HepG2 (cell line): Measurements from ENCODE around the gene RELL1. TPM values are rescaled to one million over a fixed set of nuclear protein-coding genes. Genes with fewer than 3 reads are reported as not detected.

Experiments used
- ATAC-seq: fragments of 200-7000 bp; cut with Tn5 transposase; 3 replicates; pipeline ENCODE4 v1.9.1; 2020; ENCODE audit warnings: mild to moderate bottlenecking, moderate library complexity
- BruUV-seq: library from RNA; stranded (reverse); fragments of 400-500 nt; replicated peaks from 2 replicates; lab custom pipeline; 2021; lab: Mats Ljungman, UMichigan
- CTCF ChIA-PET: fragments of 300-600 bp; formaldehyde crosslinking; extraction: SDS; loops from one replicate; lab custom pipeline; 2021; ENCODE audit warnings: low total read pairs, inconsistent platforms, low intra/inter-chr PET ratio; lab: Yijun Ruan, JAX
- POLR2A ChIA-PET: fragments of 350-600 bp; sonication (Branson Sonifier 250); formaldehyde crosslinking; loops from one replicate; lab custom pipeline; 2020; ENCODE audit warnings: antibody characterized with exemption, inconsistent platforms; lab: Yijun Ruan, JAX
- DNase-seq: peaks from one replicate; pipeline ENCODE4 v3.0.0-alpha.2; 2015; ENCODE audit warnings: low spot score
- FAIRE-seq: peaks from 3 replicates; lab custom pipeline; 2011; peaks lifted over from hg19 to GRCh38; lab: Jason Lieb, UNC
- H2AFZ ChIP-seq: one replicate; pipeline ENCODE4 v1.6.1; 2011; ENCODE audit warnings: low read length, inconsistent platforms
- H3K27ac ChIP-seq: fragments of 300-600 bp; 3 replicates; pipeline ENCODE4 v1.8.0; 2011; ENCODE audit warnings: mixed run types, mild to moderate bottlenecking, mixed read lengths, low read length, inconsistent platforms; ENCODE audit not compliant: insufficient read depth; ENCODE audit errors: extremely low read length
- H3K27me3 ChIP-seq, 2 experiments: fragments of 200-600 bp in 1 of 2; 2 replicates in 1 of 2; 3 replicates in 1 of 2; pipeline versions ENCODE4 v1.6.0 to v1.8.0; 2011; ENCODE audit warnings: low read length in 2 of 2, mild to moderate bottlenecking in 2 of 2, moderate library complexity in 2 of 2, inconsistent platforms in 1 of 2; ENCODE audit not compliant: insufficient read depth in 2 of 2, control insufficient read depth in 1 of 2
- H3K36me3 ChIP-seq, 2 experiments: fragments of 200-600 bp in 1 of 2; replicated peaks in 1 of 2; 2 replicates in 1 of 2; 3 replicates in 1 of 2; pipeline versions ENCODE4 v1.5.1 to v1.8.0; 2011; ENCODE audit warnings: low read length in 2 of 2, inconsistent platforms in 1 of 2; ENCODE audit not compliant: insufficient read depth in 2 of 2, control insufficient read depth in 1 of 2
- H3K4me1 ChIP-seq: 2 replicates; pipeline ENCODE4 v1.5.1; 2012; ENCODE audit warnings: low read length, inconsistent platforms; ENCODE audit not compliant: insufficient read depth
- H3K4me2 ChIP-seq: 2 replicates; pipeline ENCODE4 v1.6.0; 2011; ENCODE audit warnings: low read depth, low read length, inconsistent platforms
- H3K4me3 ChIP-seq, 3 experiments: fragments of 200-600 bp in 1 of 3; sonication (generic), shearing (Covaris generic) in 1 of 3; replicated peaks in 1 of 3; 2 replicates each; pipeline ENCODE4 v1.5.1; 2011 to 2016; ENCODE audit warnings: low read length in 3 of 3, inconsistent platforms in 2 of 3, low read depth in 2 of 3, mild to moderate bottlenecking in 2 of 3, control low read depth in 1 of 3, mixed read lengths in 1 of 3; ENCODE audit not compliant: insufficient read depth in 1 of 3
- H3K79me2 ChIP-seq: one replicate; pipeline ENCODE4 v1.6.1; 2011; ENCODE audit warnings: low read length, inconsistent platforms; ENCODE audit not compliant: insufficient read depth
- H3K9ac ChIP-seq: 2 replicates; pipeline ENCODE4 v1.6.0; 2011; ENCODE audit warnings: mild to moderate bottlenecking, low read depth, low read length, inconsistent platforms; ENCODE audit not compliant: insufficient read depth
- H3K9me3 ChIP-seq: 2 replicates; pipeline ENCODE4 v1.5.1; 2012; ENCODE audit warnings: mild to moderate bottlenecking, low read length
- H4K20me1 ChIP-seq: 2 replicates; pipeline ENCODE4 v1.6.0; 2011; ENCODE audit warnings: inconsistent platforms, mild to moderate bottlenecking, low read length, moderate library complexity; ENCODE audit not compliant: insufficient read depth
- CBX2 ChIP-seq, 2 experiments: fragments of 200-600 bp in 1 of 2; sonication (generic); formaldehyde crosslinking in 1 of 2; IDR thresholded peaks; 2 replicates each; pipeline versions ENCODE4 v1.7.0 to v1.8.1; 2018 to 2022; ENCODE audit warnings: low read depth in 2 of 2, low read length in 1 of 2, mild to moderate bottlenecking in 1 of 2, missing genetic modification reagents in 1 of 2
- HOXA7 ChIP-seq: sonication (generic); formaldehyde crosslinking; IDR thresholded peaks from 2 replicates; pipeline ENCODE4 v1.8.1; 2022; ENCODE audit warnings: mild to moderate bottlenecking, missing genetic modification reagents, moderate library complexity
- MTF1 ChIP-seq: sonication (generic); formaldehyde crosslinking; IDR thresholded peaks from 2 replicates; pipeline ENCODE4 v1.5.0; 2020; ENCODE audit warnings: missing genetic modification reagents
- NFE2 ChIP-seq: sonication (generic); formaldehyde crosslinking; IDR thresholded peaks from 2 replicates; pipeline ENCODE4 v1.4.0; 2020; ENCODE audit warnings: missing genetic modification reagents
- NFIB ChIP-seq: sonication (generic); formaldehyde crosslinking; IDR thresholded peaks from 2 replicates; pipeline ENCODE4 v1.9.0; 2021; ENCODE audit warnings: missing genetic modification reagents, mild to moderate bottlenecking, borderline replicate concordance
- POGZ ChIP-seq: sonication (generic); formaldehyde crosslinking; IDR thresholded peaks from 2 replicates; pipeline ENCODE4 v1.4.0; 2020; ENCODE audit warnings: mild to moderate bottlenecking, missing genetic modification reagents
- SMYD3 ChIP-seq: sonication (generic); formaldehyde crosslinking; IDR thresholded peaks from 2 replicates; pipeline ENCODE4 v1.8.1; 2023; ENCODE audit warnings: mild to moderate bottlenecking, missing genetic modification reagents
- ZFP90 ChIP-seq: sonication (generic); formaldehyde crosslinking; IDR thresholded peaks from 2 replicates; pipeline ENCODE4 v1.8.0; 2022; ENCODE audit warnings: missing genetic modification reagents, mild to moderate bottlenecking, inconsistent platforms, borderline replicate concordance
- ZNF276 ChIP-seq: sonication (generic); formaldehyde crosslinking; IDR thresholded peaks from 2 replicates; pipeline ENCODE4 v1.4.0; 2020; ENCODE audit warnings: mild to moderate bottlenecking, low read depth, missing genetic modification reagents
- ZNF564 ChIP-seq: sonication (generic); formaldehyde crosslinking; IDR thresholded peaks from 2 replicates; pipeline ENCODE4 v1.8.1; 2023; ENCODE audit warnings: mild to moderate bottlenecking, missing genetic modification reagents
- ZNF792 ChIP-seq: IDR thresholded peaks from 2 replicates; pipeline ENCODE4 v1.6.1; 2016
- ZSCAN9 ChIP-seq: IDR thresholded peaks from 2 replicates; pipeline ENCODE4 v1.6.1; 2016; ENCODE audit warnings: borderline replicate concordance
- WGBS: methylation state at CpG from one replicate; pipeline ENCODE4 v1.1.6; 2017; ENCODE audit warnings: low lambda C conversion rate; 5-methylcytosine and 5-hydroxymethylcytosine counted together
- in situ Hi-C: cut with HindIII; loops from 2 replicates; pipeline ENCODE4 v1.10.0; 2017; ENCODE audit warnings: low pct_unique_long_range_greater_than_20kb; ENCODE audit not compliant: extremely low pct_ligation_motif_present
- intact Hi-C: fragments of 100-400 bp; cut with micrococcal nuclease; formaldehyde crosslinking; loops from one replicate; pipeline ENCODE4 v1.10.0; 2022; ENCODE audit not compliant: unreplicated experiment
- polyA plus RNA-seq, 8 experiments: library from polyadenylated mRNA; depleted of rRNA in 3 of 8; stranded (reverse) in 7 of 8; unstranded in 1 of 8; fragments of >200 nt; fragmentation: Illumina TruSeq in 4 of 8; extraction: Trizol in 4 of 8; gene quantifications; 2 replicates each; pipeline versions ENCODE4 v1.2.1 to v1.2.3, GENCODE V29; 2011 to 2016; ENCODE audit warnings: low read depth in 4 of 8, missing spikeins in 1 of 8, mixed read lengths in 1 of 8; ENCODE audit not compliant: insufficient read depth in 1 of 8
- total RNA-seq, 5 experiments: library from RNA; depleted of rRNA; stranded (reverse); fragments of >200 nt; fragmentation: Illumina TruSeq; extraction: Trizol; gene quantifications; 2 replicates each; pipeline ENCODE4 v1.2.3, GENCODE V29; 2016; ENCODE audit warnings: low read depth in 1 of 5
- TF ChIP-seq, protein P1 (sequence below): IDR thresholded peaks from 2 replicates; pipeline ENCODE4 v1.6.1; 2016; ENCODE audit warnings: low read depth, control low read depth
- TF ChIP-seq, protein P2 (sequence below): sonication (generic); formaldehyde crosslinking; conservative IDR thresholded peaks from 2 replicates; pipeline ENCODE4 v1.8.0; 2022; ENCODE audit warnings: missing genetic modification reagents

Gene RELL1
- total and polyA plus RNA-seq, 2 of the 13 experiments (the other 11 are each of a cell fraction or from before 2014, with no cell fraction given), result 8.4 to 58.4 TPM

GRCh38 chr4:37693030-37693429, 6.9 kb upstream of the RELL1 start:
- Histone ChIP-seq H3K27ac (no peak overlapping the region), H3K9me3 (peaks cover 8% of the 10 kb centered on the region; the same call in 1 of the 2 replicates), H4K20me1 (no peaks in the 10 kb centered on the region), H2AFZ (no peak overlapping the region), H3K4me3 (no peak overlapping the region), H3K9ac (no peak overlapping the region), H3K4me1 (peaks cover 13% of the 10 kb centered on the region), H3K27me3 (no peaks in the 10 kb centered on the region; a peak in 2 of 5 replicates), H3K4me2 (no peak overlapping the region), H3K79me2 (no peaks in the 10 kb centered on the region), H3K36me3 (no peaks in the 10 kb centered on the region)
- CTCF ChIA-PET, result no interaction called here
- peak; percentile 93 for TF ChIP-seq ZNF564 (CRISPR knock-in tag)
- TF ChIP-seq MTF1 (CRISPR knock-in tag), result no peak
- DNase-seq (no peak), ATAC-seq (no peak), FAIRE-seq (no peak)
- no TSS peak for BruUV-seq
- in situ Hi-C loops, result no loop called here
- WGBS, result 74% methylated on average over 2 of the region's 2 CpGs
- POLR2A ChIA-PET, result no interaction called here
- intact Hi-C loops, result no loop called here

GRCh38 chr4:37690976-37691375, 4.8 kb upstream of the RELL1 start:
- BruUV-seq, result no TSS peak
- CTCF ChIA-PET, result no interaction called here
- ATAC-seq, result no peak
- FAIRE-seq, result no peak
- intact Hi-C loops, result no loop called here
- peaks cover 9% of the 10 kb centered on the region for H3K4me1 ChIP-seq
- H3K27me3 ChIP-seq, result no peaks in the 10 kb centered on the region; a peak in 3 of 5 replicates
- no peak for TF ChIP-seq ZSCAN9 (CRISPR knock-in tag)
- no peak for TF ChIP-seq NFIB (CRISPR knock-in tag)
- TF ChIP-seq, protein P1, sequence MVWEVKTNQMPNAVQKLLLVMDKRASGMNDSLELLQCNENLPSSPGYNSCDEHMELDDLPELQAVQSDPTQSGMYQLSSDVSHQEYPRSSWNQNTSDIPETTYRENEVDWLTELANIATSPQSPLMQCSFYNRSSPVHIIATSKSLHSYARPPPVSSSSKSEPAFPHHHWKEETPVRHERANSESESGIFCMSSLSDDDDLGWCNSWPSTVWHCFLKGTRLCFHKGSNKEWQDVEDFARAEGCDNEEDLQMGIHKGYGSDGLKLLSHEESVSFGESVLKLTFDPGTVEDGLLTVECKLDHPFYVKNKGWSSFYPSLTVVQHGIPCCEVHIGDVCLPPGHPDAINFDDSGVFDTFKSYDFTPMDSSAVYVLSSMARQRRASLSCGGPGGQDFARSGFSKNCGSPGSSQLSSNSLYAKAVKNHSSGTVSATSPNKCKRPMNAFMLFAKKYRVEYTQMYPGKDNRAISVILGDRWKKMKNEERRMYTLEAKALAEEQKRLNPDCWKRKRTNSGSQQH (CRISPR knock-in tag), result no peak
- no peak for TF ChIP-seq HOXA7 (CRISPR knock-in tag)
- no peak for TF ChIP-seq NFE2 (CRISPR knock-in tag)
- TF ChIP-seq ZNF276 (CRISPR knock-in tag), result no peak
- no peak for TF ChIP-seq ZFP90 (CRISPR knock-in tag)
- TF ChIP-seq SMYD3, result no peak
- TF ChIP-seq, protein P2, sequence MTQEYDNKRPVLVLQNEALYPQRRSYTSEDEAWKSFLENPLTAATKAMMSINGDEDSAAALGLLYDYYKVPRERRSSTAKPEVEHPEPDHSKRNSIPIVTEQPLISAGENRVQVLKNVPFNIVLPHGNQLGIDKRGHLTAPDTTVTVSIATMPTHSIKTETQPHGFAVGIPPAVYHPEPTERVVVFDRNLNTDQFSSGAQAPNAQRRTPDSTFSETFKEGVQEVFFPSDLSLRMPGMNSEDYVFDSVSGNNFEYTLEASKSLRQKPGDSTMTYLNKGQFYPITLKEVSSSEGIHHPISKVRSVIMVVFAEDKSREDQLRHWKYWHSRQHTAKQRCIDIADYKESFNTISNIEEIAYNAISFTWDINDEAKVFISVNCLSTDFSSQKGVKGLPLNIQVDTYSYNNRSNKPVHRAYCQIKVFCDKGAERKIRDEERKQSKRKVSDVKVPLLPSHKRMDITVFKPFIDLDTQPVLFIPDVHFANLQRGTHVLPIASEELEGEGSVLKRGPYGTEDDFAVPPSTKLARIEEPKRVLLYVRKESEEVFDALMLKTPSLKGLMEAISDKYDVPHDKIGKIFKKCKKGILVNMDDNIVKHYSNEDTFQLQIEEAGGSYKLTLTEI (CRISPR knock-in tag), result no peak
- no peak for TF ChIP-seq ZNF792 (CRISPR knock-in tag)
- TF ChIP-seq CBX2 (IDR thresholded peaks at IDR 0.05; ENCODE audit: low read depth, low read length), result no peak
- TF ChIP-seq CBX2 (CRISPR knock-in tag; IDR thresholded peaks at IDR 0.05; ENCODE audit: low read depth), result no peak
- TF ChIP-seq POGZ, result no peak
- TF ChIP-seq, all 625 proteins: peak for 0
- DNase-seq, result no peak
- Histone ChIP-seq H3K27ac (no peak overlapping the region), H3K79me2 (no peaks in the 10 kb centered on the region), H3K9me3 (peaks cover 8% of the 10 kb centered on the region; the same call in 1 of the 2 replicates), H2AFZ (no peak overlapping the region), H3K4me3 (no peak overlapping the region), H3K9ac (no peak overlapping the region), H3K4me2 (no peak overlapping the region), H4K20me1 (no peaks in the 10 kb centered on the region), H3K36me3 (no peaks in the 10 kb centered on the region)
- POLR2A ChIA-PET, result no interaction called here
- 87% methylated on average over 3 of the region's 3 CpGs for WGBS
- in situ Hi-C loops, result no loop called here
